HG02763 (cell line): Measurements from ENCODE around the gene PRMT3.
"Not testable (repeated sequence)": the region's sequence is repeated elsewhere in the genome, so short reads cannot be mapped to it uniquely, and the experiment has no call there.

Source experiments
- ATAC-seq: cut with Tn5 transposase; IDR thresholded peaks from one replicate; pipeline ENCODE4 v1.9.1; 2021; ENCODE audit warnings: mild to moderate bottlenecking, moderate library complexity; ENCODE audit not compliant: unreplicated experiment

PRMT3 gene

GRCh38 chr11:20497124-20497792, 109.7 kb downstream of the PRMT3 start:
- ATAC-seq, result no peak

- peak; percentile 77 for ATAC-seq
Measured at GRCh38 chr11:20501252-20501651, 113.7 kb downstream of the PRMT3 start.

- no peak for ATAC-seq
Measured at GRCh38 chr11:20501971-20502370, 114.5 kb downstream of the PRMT3 start.

- no peak for ATAC-seq
Measured at GRCh38 chr11:20511982-20512381, 124.5 kb downstream of the PRMT3 start.

- no peak for ATAC-seq
Measured at GRCh38 chr11:20512869-20513268, 125.4 kb downstream of the PRMT3 start.

GRCh38 chr11:20518323-20518834, 130.9 kb downstream of the PRMT3 start:
- ATAC-seq, result no peak

- ATAC-seq, result no peak
Measured at GRCh38 chr11:20522536-20522935, 135.0 kb downstream of the PRMT3 start.

- ATAC-seq, result no peak
Measured at GRCh38 chr11:20529757-20530156, 142.2 kb downstream of the PRMT3 start.

GRCh38 chr11:20530942-20531703, 143.6 kb downstream of the PRMT3 start:
- peak; percentile 55 for ATAC-seq

GRCh38 chr11:20535271-20535881, 147.9 kb downstream of the PRMT3 start:
- no peak for ATAC-seq

- no peak for ATAC-seq
Measured at GRCh38 chr11:20536365-20536764, 148.8 kb downstream of the PRMT3 start.

GRCh38 chr11:20536784-20537183, 149.3 kb downstream of the PRMT3 start:
- ATAC-seq, result no peak

- ATAC-seq, result no peak
Measured at GRCh38 chr11:20541503-20541902, 154.0 kb downstream of the PRMT3 start.

GRCh38 chr11:20544603-20545237, 157.2 kb downstream of the PRMT3 start:
- no peak for ATAC-seq

GRCh38 chr11:20547411-20547810, 159.9 kb downstream of the PRMT3 start:
- ATAC-seq, result no peak

- no peak for ATAC-seq
Measured at GRCh38 chr11:20551096-20551495, 163.6 kb downstream of the PRMT3 start.

GRCh38 chr11:20555783-20556182, 168.3 kb downstream of the PRMT3 start:
- ATAC-seq, result no peak

- not testable (repeated sequence) for ATAC-seq
Measured at GRCh38 chr11:20556396-20556795, 168.9 kb downstream of the PRMT3 start.

GRCh38 chr11:20558741-20559140, 171.2 kb downstream of the PRMT3 start:
- ATAC-seq, result no peak
